Stimulated activated CD4-positive, alpha-beta T cell treated with anti-CD3 and anti-CD28 coated beads, Interleukin-2, amount 100 ng/mL, for 24 hours (primary cell): ENCODE data around the gene CMSS1.

Experiments
- DNase-seq, 2 donors: peaks; one replicate each; pipeline ENCODE4 v3.0.0-alpha.2; 2020

The CMSS1 gene

GRCh38 chr3:99877031-99877579 is 59.4 kb downstream of the CMSS1 start:
- DNase-seq = no peak

- DNase-seq = no peak
Measured at GRCh38 chr3:99878005-99878404, 60.3 kb downstream of the CMSS1 start.

GRCh38 chr3:99879275-99879674 is 61.6 kb downstream of the CMSS1 start:
- DNase-seq = no peak

GRCh38 chr3:99881121-99881524 is 63.5 kb downstream of the CMSS1 start:
- DNase-seq = no peak

- no peak for DNase-seq
Measured at GRCh38 chr3:99882436-99883137, 64.9 kb downstream of the CMSS1 start.

- DNase-seq = no peak
Measured at GRCh38 chr3:99883138-99883461, 65.4 kb downstream of the CMSS1 start.

- DNase-seq = no peak
Measured at GRCh38 chr3:99883693-99884092, 66.0 kb downstream of the CMSS1 start.

- DNase-seq = no peak
Measured at GRCh38 chr3:99884484-99884883, 66.8 kb downstream of the CMSS1 start.

- DNase-seq = no peak
Measured at GRCh38 chr3:99885085-99885484, 67.4 kb downstream of the CMSS1 start.

GRCh38 chr3:99885851-99886250 is 68.2 kb downstream of the CMSS1 start:
- no peak for DNase-seq

GRCh38 chr3:99891610-99892285 is 74.1 kb downstream of the CMSS1 start:
- no peak for DNase-seq

- DNase-seq = no peak
Measured at GRCh38 chr3:99892332-99892731, 74.7 kb downstream of the CMSS1 start.

- no peak for DNase-seq
Measured at GRCh38 chr3:99895131-99895696, 77.6 kb downstream of the CMSS1 start.

GRCh38 chr3:99895703-99896441 is 78.2 kb downstream of the CMSS1 start:
- no peak for DNase-seq

- DNase-seq = no peak
Measured at GRCh38 chr3:99896482-99896881, 78.8 kb downstream of the CMSS1 start.

GRCh38 chr3:99899603-99900002 is 81.9 kb downstream of the CMSS1 start:
- DNase-seq = no peak

GRCh38 chr3:99900248-99900647 is 82.6 kb downstream of the CMSS1 start:
- no peak for DNase-seq

- DNase-seq = no peak
Measured at GRCh38 chr3:99901200-99901926, 83.7 kb downstream of the CMSS1 start.

- no peak for DNase-seq
Measured at GRCh38 chr3:99902091-99902490, 84.4 kb downstream of the CMSS1 start.

- no peak for DNase-seq
Measured at GRCh38 chr3:99903869-99904268, 86.2 kb downstream of the CMSS1 start.

- no peak for DNase-seq
Measured at GRCh38 chr3:99907959-99908544, 90.4 kb downstream of the CMSS1 start.
